Activated T-cell treated with anti-CD3 and anti-CD28 coated beads, Interleukin-2, amount 50 U/mL, for 72 hours (primary cell): ENCODE data around the gene LBH. TPM values are rescaled to one million over a fixed set of nuclear protein-coding genes. Genes with fewer than 3 reads are reported as not detected.
A peak's percentile ranks its signal among the peaks of the same experiment; 100 is the strongest.

Experiments used
- ATAC-seq, 2 donors: fragments of 150-1000 bp; cut with Tn5 transposase; replicated peaks in 1 of 2; 2 replicates each; pipeline ENCODE4 v1.10.0; 2021; ENCODE audit warnings: moderate library complexity in 2 of 2, mild to moderate bottlenecking in 1 of 2
- DNase-seq, 2 donors: peaks; one replicate each; pipeline ENCODE4 v3.0.0; 2021 to 2022; ENCODE audit warnings: mixed read lengths in 1 of 2
- H3K27ac Mint-ChIP-seq: one replicate; pipeline ENCODE4 v1.8.0; 2022; ENCODE audit warnings: mild to moderate bottlenecking, moderate library complexity, mixed read lengths
- H3K27me3 Mint-ChIP-seq: one replicate; pipeline ENCODE4 v1.8.0; 2022; ENCODE audit warnings: low read depth, mixed read lengths
- H3K36me3 Mint-ChIP-seq, 2 donors: one replicate each; pipeline ENCODE4 v1.8.0; 2022; ENCODE audit warnings: mixed read lengths in 2 of 2, mild to moderate bottlenecking in 1 of 2; ENCODE audit not compliant: insufficient read depth in 2 of 2
- H3K4me1 Mint-ChIP-seq: one replicate; pipeline ENCODE4 v1.8.0; 2022; ENCODE audit warnings: low read depth, mixed read lengths
- H3K4me3 Mint-ChIP-seq, 2 donors: one replicate each; pipeline ENCODE4 v1.8.0; 2022; ENCODE audit warnings: mild to moderate bottlenecking in 2 of 2, mixed read lengths in 2 of 2, moderate library complexity in 2 of 2
- H3K9me3 Mint-ChIP-seq, 2 donors: one replicate each; pipeline ENCODE4 v1.8.0; 2022; ENCODE audit warnings: mixed read lengths in 2 of 2
- total RNA-seq, 2 donors: library from RNA; stranded (reverse); gene quantifications; one replicate each; pipeline ENCODE4 v1.2.3, GENCODE V29; 2022

The LBH gene
- 100 to 1,000 TPM; 129 to 133 TPM for total RNA-seq

GRCh38 chr2:30231212-30231995 lies at the start of gene LBH:
Gene LBH (plus strand): TSS chr2:30231534. CDS start chr2:30231739, 205 bp downstream.
- peaks cover 66% of the 10 kb centered on the region for H3K4me1 Mint-ChIP-seq
- peak within 1 kb of the TSS; percentile 90 to 93 for H3K4me3 Mint-ChIP-seq
- DNase-seq (peak; percentile 80 to 84), ATAC-seq (peak; percentile 48 to 56)
- peaks cover 16% of the 10 kb centered on the region for H3K27me3 Mint-ChIP-seq
- no peaks in the 10 kb centered on the region for H3K9me3 Mint-ChIP-seq
- peaks cover 9 to 15% of the 10 kb centered on the region in 2 donors for H3K36me3 Mint-ChIP-seq
- H3K27ac Mint-ChIP-seq: peak within 1 kb of the TSS; percentile 64

GRCh38 chr2:30184035-30184434 lies 47.3 kb upstream of the LBH start:
- H3K4me3 Mint-ChIP-seq: no peak overlapping the region
- H3K27me3 Mint-ChIP-seq: no peaks in the 10 kb centered on the region
- no peaks in the 10 kb centered on the region for H3K4me1 Mint-ChIP-seq
- no peaks in the 10 kb centered on the region for H3K36me3 Mint-ChIP-seq
- no peak for DNase-seq
- no peak for ATAC-seq
- H3K27ac Mint-ChIP-seq: no peak overlapping the region
- no peaks in the 10 kb centered on the region for H3K9me3 Mint-ChIP-seq

GRCh38 chr2:30185178-30185577 lies 46.2 kb upstream of the LBH start:
- ATAC-seq (no peak), DNase-seq (no peak)
- Mint-ChIP-seq H3K27me3 (no peaks in the 10 kb centered on the region), H3K36me3 (no peaks in the 10 kb centered on the region), H3K4me1 (no peaks in the 10 kb centered on the region), H3K27ac (no peak overlapping the region), H3K9me3 (no peaks in the 10 kb centered on the region), H3K4me3 (no peak overlapping the region)

- Mint-ChIP-seq H3K4me3 (no peak overlapping the region), H3K36me3 (no peaks in the 10 kb centered on the region), H3K27ac (no peak overlapping the region), H3K4me1 (no peaks in the 10 kb centered on the region), H3K9me3 (no peaks in the 10 kb centered on the region), H3K27me3 (no peaks in the 10 kb centered on the region)
- DNase-seq: no peak
- ATAC-seq: peak in 1 of 2 donors; percentile 28
These were observed 43.0 kb upstream of the LBH start for GRCh38 chr2:30188292-30188691.

- no peak for DNase-seq
- Mint-ChIP-seq H3K36me3 (no peaks in the 10 kb centered on the region), H3K27ac (no peak overlapping the region), H3K27me3 (no peaks in the 10 kb centered on the region), H3K4me1 (no peaks in the 10 kb centered on the region), H3K9me3 (no peaks in the 10 kb centered on the region), H3K4me3 (no peak overlapping the region)
- ATAC-seq: no peak
These were observed 40.7 kb upstream of the LBH start for GRCh38 chr2:30190637-30191036.

GRCh38 chr2:30191107-30191506 lies 40.2 kb upstream of the LBH start:
- DNase-seq: no peak
- no peaks in the 10 kb centered on the region for H3K9me3 Mint-ChIP-seq
- H3K4me1 Mint-ChIP-seq: no peaks in the 10 kb centered on the region
- no peak for ATAC-seq
- no peaks in the 10 kb centered on the region for H3K27me3 Mint-ChIP-seq
- H3K27ac Mint-ChIP-seq: no peak overlapping the region
- no peak overlapping the region for H3K4me3 Mint-ChIP-seq
- no peaks in the 10 kb centered on the region for H3K36me3 Mint-ChIP-seq

GRCh38 chr2:30191819-30192271 lies 39.5 kb upstream of the LBH start:
- Mint-ChIP-seq H3K27me3 (no peaks in the 10 kb centered on the region), H3K36me3 (no peaks in the 10 kb centered on the region), H3K9me3 (no peaks in the 10 kb centered on the region), H3K27ac (no peak overlapping the region), H3K4me3 (no peak overlapping the region), H3K4me1 (no peaks in the 10 kb centered on the region)
- ATAC-seq (no peak), DNase-seq (no peak)

GRCh38 chr2:30192314-30192713 lies 39.0 kb upstream of the LBH start:
- DNase-seq: no peak
- no peak overlapping the region for H3K4me3 Mint-ChIP-seq
- no peaks in the 10 kb centered on the region for H3K36me3 Mint-ChIP-seq

GRCh38 chr2:30193104-30193681 lies 38.1 kb upstream of the LBH start:
- DNase-seq (no peak), ATAC-seq (no peak)
- no peaks in the 10 kb centered on the region for H3K36me3 Mint-ChIP-seq
- H3K9me3 Mint-ChIP-seq: no peaks in the 10 kb centered on the region
- no peaks in the 10 kb centered on the region for H3K27me3 Mint-ChIP-seq
- H3K27ac Mint-ChIP-seq: no peak overlapping the region
- H3K4me3 Mint-ChIP-seq: no peak overlapping the region
- no peaks in the 10 kb centered on the region for H3K4me1 Mint-ChIP-seq

More at GRCh38 chr2:30192314-30192713, 39.0 kb upstream of the LBH start:
- Mint-ChIP-seq H3K4me1 (no peaks in the 10 kb centered on the region), H3K27ac (no peak overlapping the region), H3K9me3 (no peaks in the 10 kb centered on the region), H3K27me3 (no peaks in the 10 kb centered on the region)
- ATAC-seq: no peak

GRCh38 chr2:30194421-30194820 lies 36.9 kb upstream of the LBH start:
- Mint-ChIP-seq H3K36me3 (no peaks in the 10 kb centered on the region), H3K4me1 (no peaks in the 10 kb centered on the region), H3K27ac (no peak overlapping the region), H3K4me3 (no peak overlapping the region), H3K27me3 (no peaks in the 10 kb centered on the region), H3K9me3 (no peaks in the 10 kb centered on the region)
- ATAC-seq: no peak
- no peak for DNase-seq

GRCh38 chr2:30195016-30195415 lies 36.3 kb upstream of the LBH start:
- H3K27ac Mint-ChIP-seq: no peak overlapping the region
- no peaks in the 10 kb centered on the region for H3K27me3 Mint-ChIP-seq
- H3K9me3 Mint-ChIP-seq: no peaks in the 10 kb centered on the region
- DNase-seq (no peak), ATAC-seq (no peak)
- H3K4me3 Mint-ChIP-seq: no peak overlapping the region
- no peaks in the 10 kb centered on the region for H3K4me1 Mint-ChIP-seq
- H3K36me3 Mint-ChIP-seq: no peaks in the 10 kb centered on the region

GRCh38 chr2:30197570-30198192 lies 33.7 kb upstream of the LBH start:
- H3K27me3 Mint-ChIP-seq: no peaks in the 10 kb centered on the region
- H3K36me3 Mint-ChIP-seq: no peaks in the 10 kb centered on the region
- no peaks in the 10 kb centered on the region for H3K4me1 Mint-ChIP-seq
- no peak overlapping the region for H3K27ac Mint-ChIP-seq
- no peak overlapping the region for H3K4me3 Mint-ChIP-seq
- no peaks in the 10 kb centered on the region for H3K9me3 Mint-ChIP-seq
- ATAC-seq (no peak), DNase-seq (no peak)

- H3K4me3 Mint-ChIP-seq: no peak overlapping the region
- H3K27me3 Mint-ChIP-seq: no peaks in the 10 kb centered on the region
- H3K27ac Mint-ChIP-seq: no peak overlapping the region
- DNase-seq (no peak), ATAC-seq (no peak)
- no peaks in the 10 kb centered on the region for H3K9me3 Mint-ChIP-seq
- peaks cover 5% of the 10 kb centered on the region for H3K4me1 Mint-ChIP-seq
- no peaks in the 10 kb centered on the region for H3K36me3 Mint-ChIP-seq
These were observed 29.3 kb upstream of the LBH start for GRCh38 chr2:30201990-30202389.
